DND-41 (cell line): ENCODE results near the gene CPXM2.

Source experiments
- ATAC-seq: fragments of 200-7000 bp; cut with Tn5 transposase; 3 replicates; pipeline ENCODE4 v1.9.1; 2021; ENCODE audit warnings: low read depth; ENCODE audit not compliant: insufficient read depth
- DNase-seq: peaks from one replicate; pipeline ENCODE4 v3.0.0-alpha.2; 2020
- H2AFZ ChIP-seq: 2 replicates; pipeline ENCODE4 v1.6.0; 2012; ENCODE audit warnings: low read depth, low read length
- H3K27ac ChIP-seq: 2 replicates; pipeline ENCODE4 v1.5.1; 2012; ENCODE audit warnings: low read length, inconsistent platforms
- H3K27me3 ChIP-seq: fragments of 200-600 bp; sonication (generic); 2 replicates; pipeline ENCODE4 v1.6.0; 2012; ENCODE audit warnings: low read length, mild to moderate bottlenecking, inconsistent platforms; ENCODE audit not compliant: insufficient read depth, poor library complexity
- H3K36me3 ChIP-seq: 2 replicates; pipeline ENCODE4 v1.5.1; 2012; ENCODE audit warnings: low read length, inconsistent platforms; ENCODE audit not compliant: insufficient read depth
- H3K4me1 ChIP-seq: 2 replicates; pipeline ENCODE4 v1.5.1; 2012; ENCODE audit warnings: mild to moderate bottlenecking, low read length; ENCODE audit not compliant: insufficient read depth
- H3K4me2 ChIP-seq: 2 replicates; pipeline ENCODE4 v1.6.0; 2012; ENCODE audit warnings: mild to moderate bottlenecking, moderate library complexity, low read length, inconsistent platforms; ENCODE audit not compliant: insufficient read depth
- H3K4me3 ChIP-seq, 2 experiments: fragments of 200-600 bp in 1 of 2; shearing (Covaris generic) in 1 of 2; 2 replicates each; pipeline ENCODE4 v1.5.1; 2012 to 2016; ENCODE audit warnings: inconsistent platforms in 2 of 2, low read length in 2 of 2, mild to moderate bottlenecking in 2 of 2, low read depth in 1 of 2, moderate library complexity in 1 of 2
- H3K79me2 ChIP-seq: 2 replicates; pipeline ENCODE4 v1.6.0; 2012; ENCODE audit warnings: low read length, inconsistent platforms; ENCODE audit not compliant: insufficient read depth
- H3K9ac ChIP-seq: 2 replicates; pipeline ENCODE4 v1.6.0; 2012; ENCODE audit warnings: low read depth, mild to moderate bottlenecking, inconsistent platforms, low read length, moderate library complexity
- H3K9me3 ChIP-seq: 2 replicates; pipeline ENCODE4 v1.5.1; 2012; ENCODE audit warnings: low read length, moderate library complexity, mild to moderate bottlenecking, inconsistent platforms; ENCODE audit not compliant: insufficient read depth, severe bottlenecking
- H4K20me1 ChIP-seq: 2 replicates; pipeline ENCODE4 v1.6.0; 2012; ENCODE audit warnings: low read length; ENCODE audit not compliant: insufficient read depth
- CTCF ChIP-seq: IDR thresholded peaks from 2 replicates; pipeline ENCODE4 v1.5.1; 2012; ENCODE audit warnings: borderline replicate concordance, low read length, moderate library complexity, mild to moderate bottlenecking; ENCODE audit not compliant: poor library complexity, severe bottlenecking; ENCODE audit errors: extremely low read depth
- EZH2 ChIP-seq: IDR thresholded peaks from 3 replicates; pipeline ENCODE4 v1.6.1; 2012; ENCODE audit warnings: borderline replicate concordance, low read depth, mild to moderate bottlenecking, moderate library complexity, low read length, inconsistent platforms; ENCODE audit not compliant: severe bottlenecking

The CPXM2 gene

DNA sequence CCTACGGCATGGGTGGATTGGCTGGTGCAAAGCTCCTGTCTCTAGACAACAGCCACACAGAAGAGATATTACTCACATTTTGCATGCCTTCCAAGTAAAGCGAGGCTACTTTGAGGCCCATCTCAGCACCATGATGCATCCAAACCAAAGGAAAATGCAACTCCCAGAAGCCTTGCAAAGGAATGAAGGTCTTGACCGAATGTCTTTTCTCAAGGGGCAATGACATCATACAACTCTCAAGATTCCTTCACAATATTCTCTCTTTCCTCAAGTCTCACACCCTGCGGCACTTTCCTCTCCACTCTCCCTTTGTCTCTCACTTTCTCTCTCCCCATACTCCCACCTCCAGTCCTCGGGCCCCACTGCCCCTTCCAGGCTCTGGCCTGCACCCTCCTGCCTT is 44.8 kb upstream of the CPXM2 start:
- Histone ChIP-seq H2AFZ (no peak overlapping the region), H3K4me3 (no peak overlapping the region), H3K9ac (no peak overlapping the region), H3K4me1 (peaks cover 4% of the 10 kb centered on the region; the same call in 1 of the 2 replicates), H3K36me3 (no peaks in the 10 kb centered on the region), H3K27me3 (no peaks in the 10 kb centered on the region), H3K9me3 (no peaks in the 10 kb centered on the region), H3K27ac (no peak overlapping the region), H4K20me1 (no peaks in the 10 kb centered on the region), H3K79me2 (no peaks in the 10 kb centered on the region), H3K4me2 (no peak overlapping the region)
- TF ChIP-seq EZH2 (no peak), CTCF (no peak)
- ATAC-seq = no peak
- DNase-seq = no peak

DNA sequence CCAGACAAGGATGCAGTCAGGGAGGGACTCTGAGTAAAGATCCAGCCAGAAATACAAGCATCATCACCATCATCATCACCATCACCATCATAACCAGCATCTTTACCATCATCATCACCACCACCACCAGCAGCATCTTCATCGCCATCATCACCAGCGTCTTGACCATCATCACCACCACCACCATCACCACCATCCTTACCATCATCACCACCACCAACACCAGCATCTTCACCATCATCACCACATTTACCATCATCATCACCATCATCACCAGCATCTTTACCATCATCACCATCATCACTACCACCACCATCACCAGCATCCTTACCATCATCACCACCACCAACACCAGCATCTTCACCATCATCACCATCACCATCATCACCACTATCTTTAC is 44.1 kb upstream of the CPXM2 start:
- ATAC-seq = no peak
- TF ChIP-seq EZH2 (no peak), CTCF (no peak)
- no peak overlapping the region for H3K9ac ChIP-seq

GRCh38 chr10:123934846-123935245 is 43.2 kb upstream of the CPXM2 start:
- no peak overlapping the region for H3K9ac ChIP-seq
- no peak for ATAC-seq
- no peak overlapping the region for H3K4me3 ChIP-seq
- H3K27ac ChIP-seq = no peak overlapping the region
- no peaks in the 10 kb centered on the region for H3K27me3 ChIP-seq
- no peak for DNase-seq
- H2AFZ ChIP-seq = peak overlapping the region; percentile 27; the same call in 1 of the 2 replicates
- no peaks in the 10 kb centered on the region for H3K79me2 ChIP-seq
- H3K4me2 ChIP-seq = no peak overlapping the region
- no peak for TF ChIP-seq EZH2
- TF ChIP-seq CTCF = no peak
- H3K4me1 ChIP-seq = peaks cover 4% of the 10 kb centered on the region; the same call in 1 of the 2 replicates
- peaks cover 4% of the 10 kb centered on the region for H3K9me3 ChIP-seq
- H4K20me1 ChIP-seq = no peaks in the 10 kb centered on the region
- no peaks in the 10 kb centered on the region for H3K36me3 ChIP-seq

More for the DNA sequence above, 44.1 kb upstream of the CPXM2 start:
- Histone ChIP-seq H3K79me2 (no peaks in the 10 kb centered on the region), H3K27me3 (no peaks in the 10 kb centered on the region), H2AFZ (no peak overlapping the region), H3K27ac (no peak overlapping the region), H4K20me1 (no peaks in the 10 kb centered on the region), H3K4me3 (no peak overlapping the region), H3K36me3 (no peaks in the 10 kb centered on the region), H3K9me3 (peaks cover 4% of the 10 kb centered on the region), H3K4me2 (no peak overlapping the region), H3K4me1 (peaks cover 4% of the 10 kb centered on the region; the same call in 1 of the 2 replicates)
- no peak for DNase-seq

GRCh38 chr10:123930340-123931001 is 38.9 kb upstream of the CPXM2 start:
- no peak overlapping the region for H2AFZ ChIP-seq
- no peak for TF ChIP-seq EZH2
- no peak for TF ChIP-seq CTCF
- no peak overlapping the region for H3K27ac ChIP-seq
- H3K4me1 ChIP-seq = peaks cover 10% of the 10 kb centered on the region; the same call in 1 of the 2 replicates
- ATAC-seq (no peak), DNase-seq (no peak)
- peaks cover 11% of the 10 kb centered on the region for H3K9me3 ChIP-seq
- H3K36me3 ChIP-seq = no peaks in the 10 kb centered on the region
- no peaks in the 10 kb centered on the region for H3K79me2 ChIP-seq
- H4K20me1 ChIP-seq = no peaks in the 10 kb centered on the region
- no peak overlapping the region for H3K9ac ChIP-seq
- no peak overlapping the region for H3K4me2 ChIP-seq
- no peak overlapping the region for H3K4me3 ChIP-seq
- no peaks in the 10 kb centered on the region for H3K27me3 ChIP-seq
